HG03097 (cell line): ENCODE results near the gene PKLR.
"Not testable (repeated sequence)": the region's sequence is repeated elsewhere in the genome, so short reads cannot be mapped to it uniquely, and the experiment has no call there.

Experiments used
- ATAC-seq: cut with Tn5 transposase; IDR thresholded peaks from one replicate; pipeline ENCODE4 v1.9.1; 2021; ENCODE audit not compliant: unreplicated experiment, low FRiP score

PKLR gene

GRCh38 chr1:155260276-155260675, 41.0 kb downstream of the PKLR start:
- no peak for ATAC-seq

DNA sequence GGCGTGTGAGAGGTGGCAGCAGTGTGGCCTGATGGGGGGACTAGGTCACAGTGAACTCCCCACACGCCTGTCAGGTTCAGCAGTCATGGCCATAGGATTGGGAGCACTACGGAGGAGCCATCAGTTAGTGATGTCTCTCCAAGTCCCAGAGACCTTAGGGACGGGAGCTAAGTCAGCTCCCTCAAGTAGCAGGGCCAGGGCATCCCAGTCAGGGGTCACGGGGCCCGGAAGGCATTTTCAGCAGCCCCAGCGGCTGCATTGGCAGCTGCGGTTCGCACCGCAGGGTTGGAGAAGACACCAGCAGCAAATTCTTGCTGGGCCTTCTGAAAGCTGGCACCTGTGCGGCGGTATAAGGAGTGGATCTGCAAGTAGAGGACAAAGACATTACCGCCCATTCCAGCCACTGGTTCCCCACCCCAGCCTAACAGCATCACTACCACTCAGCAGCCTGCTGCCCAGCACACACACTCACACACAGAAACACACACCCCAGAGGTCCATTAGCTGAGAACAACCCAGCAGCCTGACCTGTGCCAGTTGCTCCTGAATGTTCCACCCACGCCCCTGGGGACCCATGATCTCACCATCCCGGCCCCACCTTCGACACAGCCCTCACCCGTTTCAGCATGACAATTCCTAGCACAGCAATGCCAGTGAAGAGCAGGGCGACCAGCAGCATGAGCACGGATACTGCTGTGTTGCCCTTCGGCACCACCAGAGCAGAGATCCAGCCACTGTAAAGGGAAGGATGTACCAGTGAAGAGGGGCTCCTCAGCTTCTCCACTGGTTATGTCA, 45.0 kb downstream of the PKLR start:
- ATAC-seq = no peak

DNA sequence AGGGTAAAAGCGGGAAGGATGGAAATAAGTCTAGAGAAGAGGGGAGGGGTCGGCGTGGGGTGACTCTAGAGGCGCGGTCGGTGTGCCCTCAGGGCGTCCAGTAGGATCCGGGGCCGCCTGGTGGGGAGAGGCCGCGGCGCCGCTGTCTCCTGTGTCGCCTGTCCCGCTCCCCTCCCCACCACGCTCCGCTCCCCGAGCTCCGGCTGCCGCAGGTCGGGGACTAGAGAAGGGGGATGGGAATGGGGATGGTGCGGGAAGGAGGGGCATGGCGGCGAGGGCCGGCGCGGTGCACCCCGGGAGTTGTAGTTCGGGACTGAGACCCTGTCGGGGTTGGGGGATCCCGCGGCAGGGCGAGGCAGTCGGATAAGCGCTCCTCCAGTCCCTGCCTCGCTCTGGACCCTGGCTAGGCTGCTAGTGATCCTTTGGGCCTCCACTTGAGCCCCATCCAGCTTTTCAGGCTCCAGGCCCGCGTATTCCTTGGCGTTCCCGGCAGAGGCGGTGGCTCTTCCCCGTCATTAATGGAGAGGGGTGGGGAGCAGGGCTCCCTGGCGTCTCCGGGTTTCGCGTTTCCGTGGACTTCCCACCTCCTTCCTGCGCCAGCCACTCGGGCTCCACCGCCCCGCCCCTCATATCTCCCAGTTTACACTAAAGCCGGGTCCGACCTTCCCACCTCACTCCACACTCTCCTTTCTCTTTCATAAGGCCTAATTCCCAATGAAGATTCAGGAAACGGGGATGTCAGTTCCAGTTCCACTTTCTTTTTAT, 45.8 kb downstream of the PKLR start, which contains the start of gene ENTREP3:
Gene ENTREP3, minus strand, starts transcription at position 241 of the 765 bp plus-strand sequence. CDS start 606 bp downstream, outside the sequence.
- peak; percentile 32 for ATAC-seq

- ATAC-seq = no peak
Measured at GRCh38 chr1:155254714-155255242, 46.5 kb downstream of the PKLR start.

DNA sequence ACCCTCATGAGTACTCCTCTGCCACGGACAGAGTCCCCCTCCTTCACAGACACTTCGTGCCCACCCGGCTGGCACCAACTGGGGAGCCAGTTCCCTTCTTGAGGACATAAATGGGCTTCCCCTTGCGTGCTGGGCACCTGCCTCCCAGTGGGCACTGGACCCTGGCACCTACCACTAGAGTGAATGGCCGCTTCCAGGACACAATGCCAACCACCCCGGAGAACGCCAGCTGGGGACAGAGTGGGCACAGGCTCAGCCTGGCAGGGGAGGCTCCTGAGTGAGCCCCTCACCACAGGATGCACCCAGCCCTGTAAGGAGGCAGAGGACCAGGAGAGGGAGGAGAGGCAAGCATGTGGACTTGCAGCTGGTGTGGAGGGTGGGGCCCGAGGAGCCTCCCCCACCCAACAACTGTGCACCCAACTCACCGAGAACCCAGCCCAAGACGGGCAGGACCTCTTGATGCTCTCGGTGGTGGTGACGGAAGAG, 47.0 kb downstream of the PKLR start:
- no peak for ATAC-seq

- ATAC-seq = no peak
Measured at GRCh38 chr1:155253797-155254196, 47.4 kb downstream of the PKLR start.

DNA sequence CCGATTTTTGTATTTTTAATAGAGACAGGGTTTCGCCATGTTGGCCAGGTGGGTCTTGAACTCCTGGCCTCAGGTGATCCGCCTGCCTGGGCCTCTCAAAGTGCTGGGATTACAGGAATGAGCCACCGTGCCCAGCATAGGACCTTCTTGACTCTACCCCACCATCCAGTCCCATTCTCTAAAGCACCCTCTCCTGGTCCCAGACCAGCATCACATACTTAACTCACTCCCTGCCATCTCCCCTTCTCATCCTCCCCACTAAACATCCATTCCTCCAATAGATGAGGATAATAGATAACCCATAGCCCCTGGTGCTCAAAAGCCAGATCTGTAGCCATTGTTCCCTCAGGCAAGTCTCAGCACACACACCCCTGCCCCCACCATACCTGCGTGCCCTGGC, 48.0 kb downstream of the PKLR start:
- ATAC-seq = no peak

- ATAC-seq = no peak
Measured at GRCh38 chr1:155251566-155251965, 49.7 kb downstream of the PKLR start.

- peak; percentile 83 for ATAC-seq
Measured at GRCh38 chr1:155250633-155251449, 50.4 kb downstream of the PKLR start.

GRCh38 chr1:155250246-155250632, 51.0 kb downstream of the PKLR start:
- ATAC-seq = peak; percentile 13

DNA sequence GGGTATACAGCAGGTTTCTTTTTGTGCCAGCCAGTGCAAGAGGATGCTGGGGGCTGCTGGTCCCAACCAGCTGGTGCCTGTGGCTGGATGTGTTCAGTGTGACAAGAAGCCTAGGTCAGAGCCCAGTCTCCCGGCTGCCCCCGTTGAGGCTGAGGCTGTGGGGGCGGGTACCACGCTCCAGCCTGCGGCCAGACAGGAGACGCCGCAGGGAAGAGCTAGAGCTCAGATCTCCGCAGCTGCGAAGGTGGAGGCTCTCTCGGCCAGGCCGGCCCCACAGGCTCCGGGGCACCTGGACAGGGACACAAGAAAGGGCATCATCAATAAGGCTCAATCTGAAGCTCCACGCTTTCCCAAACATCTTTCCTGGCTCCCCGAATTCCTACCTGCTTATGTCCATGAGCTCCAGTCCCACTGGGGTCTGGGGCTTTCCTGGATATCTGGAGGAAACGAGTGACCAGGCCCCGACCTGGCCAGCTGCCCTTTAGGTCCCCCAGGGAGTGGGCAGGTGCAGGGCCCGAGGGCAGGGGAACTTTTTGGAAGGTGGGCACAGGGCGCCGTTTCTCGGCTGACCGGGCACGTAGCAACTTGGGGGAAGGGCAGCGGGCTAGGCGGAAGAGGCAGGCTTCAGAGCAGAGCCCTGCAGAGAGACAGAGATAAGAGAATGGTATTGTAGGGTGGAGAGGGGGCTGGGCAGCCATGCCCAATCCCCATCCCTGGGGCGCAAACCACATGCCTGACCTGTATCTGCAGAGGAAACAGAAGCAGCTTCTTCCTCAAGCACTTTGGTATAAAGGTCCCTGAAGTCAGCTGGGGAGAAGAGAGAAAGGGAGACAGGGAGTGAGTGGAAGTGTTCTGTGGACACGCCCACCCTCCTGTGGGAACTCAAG, 53.3 kb downstream of the PKLR start:
- no peak for ATAC-seq

DNA sequence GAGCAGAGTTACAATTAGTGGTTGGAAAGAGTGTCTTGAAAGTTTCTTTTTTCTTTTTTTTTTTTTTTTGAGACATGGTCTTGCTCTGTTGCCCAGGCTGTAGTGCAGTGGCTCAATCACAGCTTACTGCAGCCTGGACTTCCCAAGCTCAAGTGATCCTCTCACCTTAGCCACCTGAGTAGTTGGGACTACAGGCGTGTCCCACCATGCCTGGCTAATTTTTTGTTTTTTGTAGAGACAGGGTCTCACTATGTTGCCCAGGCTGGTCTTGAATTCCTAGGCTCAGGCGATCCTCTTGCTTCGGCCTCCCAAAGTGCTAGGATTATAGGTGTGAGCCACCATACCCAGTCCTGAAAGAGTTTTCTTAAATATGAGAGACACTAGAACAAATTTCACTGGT, 54.4 kb downstream of the PKLR start:
- not testable (repeated sequence) for ATAC-seq

DNA sequence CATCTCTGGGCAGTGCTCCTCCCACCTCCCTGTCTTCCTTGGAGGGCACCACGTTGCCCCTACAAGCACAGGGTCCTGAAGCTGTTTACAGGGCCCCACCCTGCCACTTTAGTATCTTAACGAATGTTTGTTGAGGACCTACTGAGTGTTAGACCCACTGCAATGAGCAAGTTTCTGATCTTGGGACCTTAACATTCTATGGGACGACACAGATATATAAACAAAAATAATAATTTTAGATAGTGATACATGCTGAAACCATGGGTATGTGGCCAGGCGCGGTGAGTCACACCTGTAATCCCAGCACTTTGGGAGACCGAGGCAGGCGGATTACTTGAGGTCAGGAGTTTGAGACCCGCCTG, 56.1 kb downstream of the PKLR start:
- ATAC-seq = peak; percentile 4

DNA sequence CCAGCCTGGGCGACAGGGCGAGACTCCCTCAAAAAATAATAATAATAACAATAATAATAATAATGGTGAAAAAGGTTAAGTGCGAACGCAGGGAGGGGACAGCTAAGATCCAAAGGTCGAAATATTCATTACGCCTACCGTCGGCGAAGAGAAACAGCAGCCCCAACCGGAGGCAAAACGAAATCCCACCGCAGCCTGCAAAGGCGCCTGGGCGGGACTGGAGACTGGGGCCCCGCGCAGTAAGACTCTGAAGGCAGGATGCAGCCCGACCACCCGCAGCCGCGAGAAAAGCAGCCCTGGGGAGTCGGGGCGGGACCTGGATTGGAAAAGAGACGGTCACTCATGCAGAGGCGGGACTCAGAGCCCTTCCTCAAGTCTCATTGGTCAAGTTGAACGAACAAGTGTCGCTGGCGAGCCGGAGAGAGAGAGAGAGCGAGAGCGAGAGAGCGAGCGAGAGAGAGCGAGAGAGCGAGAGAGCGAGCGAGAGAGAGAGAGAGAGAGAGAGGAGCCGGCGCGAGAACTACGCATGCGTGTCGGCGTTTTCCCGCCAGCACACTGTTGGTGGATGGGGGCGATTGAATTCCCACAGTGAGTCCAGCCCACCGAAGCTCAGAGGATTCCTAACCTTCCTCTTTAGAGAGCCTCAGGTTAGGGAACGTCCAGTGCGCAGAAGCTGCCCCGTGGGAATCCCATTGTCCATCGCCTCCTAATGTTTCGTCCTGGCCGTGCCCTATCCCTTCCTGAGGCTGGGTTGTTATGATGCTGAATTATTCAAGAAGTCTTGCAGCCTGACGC, 56.7 kb downstream of the PKLR start:
- ATAC-seq = peak; percentile 81

- no peak for ATAC-seq
Measured at GRCh38 chr1:155242805-155243358, 58.4 kb downstream of the PKLR start.

DNA sequence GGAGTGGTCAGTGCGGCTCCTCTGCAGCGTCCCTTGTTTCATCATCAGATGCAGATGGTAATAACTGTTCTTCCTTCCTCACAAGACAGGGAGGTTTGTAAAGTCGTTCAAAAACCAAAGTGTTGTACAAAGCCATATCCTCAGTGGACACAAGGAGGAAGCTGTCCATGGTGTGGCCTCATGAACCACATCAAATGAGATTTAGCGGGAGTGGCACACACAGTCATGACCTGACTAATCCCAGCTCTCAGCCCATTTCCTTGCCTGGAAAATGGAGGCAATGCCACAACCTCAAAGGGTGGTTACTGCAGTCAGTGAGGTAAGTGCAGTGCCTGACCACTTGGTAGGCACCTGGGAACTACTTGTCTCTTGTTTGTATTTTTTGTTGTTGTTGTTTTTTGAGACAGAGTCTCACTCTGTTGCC, 59.4 kb downstream of the PKLR start:
- ATAC-seq = no peak

- ATAC-seq = no peak
Measured at GRCh38 chr1:155241069-155241679, 60.1 kb downstream of the PKLR start.
